Endothelial cell of umbilical vein (primary cell): Measurements from ENCODE around the gene PRRC2B. TPM values are rescaled to one million over a fixed set of nuclear protein-coding genes. Genes with fewer than 3 reads are reported as not detected.

ENCODE experiments used
- BruUV-seq: library from RNA; stranded (reverse); fragments of 400-500 nt; replicated peaks from 2 replicates; lab custom pipeline; 2021; lab: Mats Ljungman, UMichigan
- CTCF ChIA-PET: fragments of 300-600, 350-600 bp; sonication (Branson Sonifier 250); formaldehyde crosslinking; loops from one replicate; lab custom pipeline; 2021; ENCODE audit warnings: antibody characterized with exemption, inconsistent platforms; lab: Charles Lee
- POLR2A ChIA-PET: fragments of 300-600, 350-600 bp; sonication (Branson Sonifier 250); formaldehyde crosslinking; loops from one replicate; lab custom pipeline; 2021; ENCODE audit warnings: antibody characterized with exemption, inconsistent platforms; lab: Charles Lee
- DNase-seq: peaks from one replicate; pipeline ENCODE4 v3.0.0-alpha.2; 2011; ENCODE audit warnings: low read depth, low spot score
- FAIRE-seq: peaks from 2 replicates; lab custom pipeline; 2011; peaks lifted over from hg19 to GRCh38; lab: Jason Lieb, UNC
- H2AFZ ChIP-seq: 2 replicates; pipeline ENCODE4 v1.6.0; 2012; ENCODE audit warnings: low read depth, low read length, control low read depth, inconsistent platforms
- H3K27ac ChIP-seq: 2 replicates; pipeline ENCODE4 v1.5.1; 2011; ENCODE audit warnings: low read depth, mild to moderate bottlenecking, control low read depth, low read length, moderate library complexity; ENCODE audit not compliant: insufficient read depth
- H3K27me3 ChIP-seq, 2 experiments: 2 replicates each; pipeline versions ENCODE4 v1.6.0 to v1.6.1; 2011; ENCODE audit warnings: low read length in 2 of 2, mixed read lengths in 1 of 2; ENCODE audit not compliant: control insufficient read depth in 2 of 2, insufficient read depth in 2 of 2
- H3K36me3 ChIP-seq, 2 experiments: 2 replicates in 1 of 2; 3 replicates in 1 of 2; pipeline ENCODE4 v1.5.1; 2011; ENCODE audit warnings: low read length in 2 of 2, mild to moderate bottlenecking in 1 of 2, moderate library complexity in 1 of 2; ENCODE audit not compliant: control insufficient read depth in 2 of 2, insufficient read depth in 2 of 2; ENCODE audit errors: extremely low read depth in 1 of 2
- H3K4me1 ChIP-seq: 3 replicates; pipeline ENCODE4 v1.5.1; 2011; ENCODE audit warnings: mild to moderate bottlenecking, low read length; ENCODE audit not compliant: control insufficient read depth, insufficient read depth; ENCODE audit errors: extremely low read depth
- H3K4me2 ChIP-seq: 2 replicates; pipeline ENCODE4 v1.6.1; 2011; ENCODE audit warnings: low read length, control low read depth, mixed read lengths; ENCODE audit not compliant: insufficient read depth
- H3K4me3 ChIP-seq, 3 experiments: fragments of 200-600 bp in 1 of 3; sonication (generic), shearing (Covaris generic) in 1 of 3; replicated peaks in 1 of 3; 2 replicates each; pipeline ENCODE4 v1.5.1; 2011 to 2016; ENCODE audit warnings: control low read depth in 3 of 3, low read length in 3 of 3, mild to moderate bottlenecking in 2 of 3, inconsistent platforms in 1 of 3, low read depth in 1 of 3, moderate library complexity in 1 of 3; ENCODE audit not compliant: insufficient read depth in 1 of 3
- H3K79me2 ChIP-seq: 2 replicates; pipeline ENCODE4 v1.6.0; 2012; ENCODE audit warnings: low read length, inconsistent platforms; ENCODE audit not compliant: control insufficient read depth, insufficient read depth
- H3K9ac ChIP-seq: replicated peaks from 2 replicates; pipeline ENCODE3; 2011; ENCODE audit warnings: low read length, control low read depth; ENCODE audit not compliant: insufficient read depth; ENCODE audit errors: extremely low read depth
- H3K9me1 ChIP-seq: replicated peaks from 3 replicates; pipeline ENCODE4 v1.6.0; 2011; ENCODE audit warnings: mild to moderate bottlenecking, low read length; ENCODE audit not compliant: control insufficient read depth, insufficient read depth; ENCODE audit errors: extremely low read depth
- H3K9me3 ChIP-seq: replicated peaks from 2 replicates; pipeline ENCODE4 v1.5.1; 2012; ENCODE audit warnings: low read length, inconsistent platforms; ENCODE audit not compliant: control insufficient read depth, insufficient read depth
- H4K20me1 ChIP-seq: replicated peaks from 2 replicates; pipeline ENCODE3; 2011; ENCODE audit warnings: mild to moderate bottlenecking, low read length; ENCODE audit not compliant: control insufficient read depth, insufficient read depth; ENCODE audit errors: extremely low read depth
- EZH2 ChIP-seq: IDR thresholded peaks from 2 replicates; pipeline ENCODE4 v1.6.1; 2012; ENCODE audit warnings: borderline replicate concordance, low read depth, mild to moderate bottlenecking, moderate library complexity, low read length, inconsistent platforms; ENCODE audit not compliant: severe bottlenecking
- FOS ChIP-seq: IDR thresholded peaks from 2 replicates; pipeline ENCODE4 v1.6.1; 2011; ENCODE audit warnings: mild to moderate bottlenecking, low read length, moderate library complexity, borderline replicate concordance; ENCODE audit not compliant: insufficient read depth
- GATA2 ChIP-seq: IDR thresholded peaks from 2 replicates; pipeline ENCODE4 v1.7.0; 2011; ENCODE audit warnings: low read depth, mild to moderate bottlenecking, moderate library complexity, mixed read lengths, low read length; ENCODE audit not compliant: insufficient read length, insufficient read depth
- JUN ChIP-seq: IDR thresholded peaks from 2 replicates; pipeline ENCODE4 v1.6.1; 2011; ENCODE audit warnings: borderline replicate concordance, low read depth; ENCODE audit not compliant: insufficient read length, insufficient read depth
- MYC ChIP-seq: IDR thresholded peaks from one replicate; pipeline ENCODE4 v1.6.1; 2011; ENCODE audit warnings: mild to moderate bottlenecking, low read depth, low read length
- POLR2A ChIP-seq: IDR thresholded peaks from 2 replicates; pipeline ENCODE4 v1.6.1; 2012; ENCODE audit warnings: low read depth, mild to moderate bottlenecking, control low read depth, low read length
- POLR2AphosphoS5 ChIP-seq: IDR thresholded peaks from 2 replicates; pipeline ENCODE4 v1.6.1; 2012; ENCODE audit warnings: low read depth, mild to moderate bottlenecking, control low read depth, low read length, moderate library complexity; ENCODE audit not compliant: insufficient read depth
- dilution Hi-C: fragments of 300-500 bp; cut with MboI; formaldehyde crosslinking; loops from one replicate; pipeline ENCODE4 v1.15.0; 2019; ENCODE audit warnings: low sequenced_read_pairs; ENCODE audit not compliant: extremely low pct_ligation_motif_present
- intact Hi-C: fragments of 100-400 bp; cut with micrococcal nuclease; formaldehyde crosslinking; loops from one replicate; pipeline ENCODE4 v1.10.0; 2022
- polyA plus RNA-seq, 4 experiments: library from polyadenylated mRNA; depleted of rRNA in 3 of 4; stranded (reverse) in 3 of 4; unstranded in 1 of 4; fragments of >200 nt; gene quantifications; 2 replicates each; pipeline versions ENCODE4 v1.2.1 to v1.2.3, GENCODE V29; 2011 to 2012; ENCODE audit warnings: missing spikeins in 1 of 4
- total RNA-seq: library from RNA; stranded (reverse); gene quantifications from 2 replicates; pipeline ENCODE4 v1.2.3, GENCODE V29; 2021
- TF ChIP-seq, protein P1 (sequence below), 2 donors: IDR thresholded peaks; 1 replicate in 1 of 2; 2 replicates in 1 of 2; pipeline ENCODE4 v1.5.1; 2011; ENCODE audit warnings: low read length in 2 of 2, mild to moderate bottlenecking in 2 of 2, moderate library complexity in 2 of 2, control low read depth in 1 of 2, inconsistent platforms in 1 of 2, low read depth in 1 of 2; ENCODE audit not compliant: insufficient read depth in 1 of 2; ENCODE audit errors: extremely low read depth in 1 of 2
- TF ChIP-seq, protein P2 (sequence below): IDR thresholded peaks from 2 replicates; pipeline ENCODE4 v1.6.1; 2011; ENCODE audit not compliant: insufficient read depth, insufficient read length

The PRRC2B gene
- total and polyA plus RNA-seq, 2 donors (not counting 3 experiments of a cell fraction or from before 2014, with no cell fraction given) = 35.6 to 256 TPM

DNA sequence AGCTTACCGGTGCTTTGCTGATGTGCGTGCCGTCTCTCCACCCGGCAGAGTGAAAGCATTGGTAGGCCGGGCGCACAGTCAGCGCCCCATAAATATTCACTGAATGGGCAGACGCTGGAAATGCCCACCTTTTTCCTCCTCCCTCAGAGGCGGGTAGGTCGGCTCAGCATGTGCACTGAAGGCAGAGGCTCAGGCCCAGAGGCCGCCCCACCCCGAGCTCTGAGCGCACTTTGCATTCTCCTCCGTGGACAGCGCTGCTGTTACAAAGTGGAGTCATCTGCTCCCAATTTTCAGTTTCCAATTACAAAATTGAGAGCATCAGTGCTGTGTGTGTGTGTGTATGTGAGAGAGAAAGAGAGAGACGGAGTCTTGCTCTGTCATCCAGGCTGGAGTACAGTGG lies 126.6 kb downstream of the PRRC2B start:
- Histone ChIP-seq H3K27ac (no peak overlapping the region), H3K79me2 (no peaks in the 10 kb centered on the region), H3K4me2 (no peak overlapping the region), H3K4me1 (no peaks in the 10 kb centered on the region), H3K9me1 (no peaks in the 10 kb centered on the region), H3K27me3 (no peaks in the 10 kb centered on the region), H4K20me1 (no peaks in the 10 kb centered on the region), H3K4me3 (no peak overlapping the region), H3K36me3 (peaks cover 20 to 62% of the 10 kb centered on the region in 2 experiments), H2AFZ (no peak overlapping the region), H3K9me3 (no peaks in the 10 kb centered on the region), H3K9ac (no peak overlapping the region)
- TF ChIP-seq JUN (no peak), EZH2 (no peak), POLR2AphosphoS5 (no peak), POLR2A (no peak), MYC (no peak), GATA2 (no peak), FOS (no peak)
- TF ChIP-seq, protein P1, sequence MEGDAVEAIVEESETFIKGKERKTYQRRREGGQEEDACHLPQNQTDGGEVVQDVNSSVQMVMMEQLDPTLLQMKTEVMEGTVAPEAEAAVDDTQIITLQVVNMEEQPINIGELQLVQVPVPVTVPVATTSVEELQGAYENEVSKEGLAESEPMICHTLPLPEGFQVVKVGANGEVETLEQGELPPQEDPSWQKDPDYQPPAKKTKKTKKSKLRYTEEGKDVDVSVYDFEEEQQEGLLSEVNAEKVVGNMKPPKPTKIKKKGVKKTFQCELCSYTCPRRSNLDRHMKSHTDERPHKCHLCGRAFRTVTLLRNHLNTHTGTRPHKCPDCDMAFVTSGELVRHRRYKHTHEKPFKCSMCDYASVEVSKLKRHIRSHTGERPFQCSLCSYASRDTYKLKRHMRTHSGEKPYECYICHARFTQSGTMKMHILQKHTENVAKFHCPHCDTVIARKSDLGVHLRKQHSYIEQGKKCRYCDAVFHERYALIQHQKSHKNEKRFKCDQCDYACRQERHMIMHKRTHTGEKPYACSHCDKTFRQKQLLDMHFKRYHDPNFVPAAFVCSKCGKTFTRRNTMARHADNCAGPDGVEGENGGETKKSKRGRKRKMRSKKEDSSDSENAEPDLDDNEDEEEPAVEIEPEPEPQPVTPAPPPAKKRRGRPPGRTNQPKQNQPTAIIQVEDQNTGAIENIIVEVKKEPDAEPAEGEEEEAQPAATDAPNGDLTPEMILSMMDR (IDR thresholded peaks at IDR 0.05; ENCODE audit: extremely low read depth in 1 of 2, insufficient read depth in 1 of 2, low read depth in 1 of 2, low read length in 2 of 2) = no peak
- TF ChIP-seq, protein P2, sequence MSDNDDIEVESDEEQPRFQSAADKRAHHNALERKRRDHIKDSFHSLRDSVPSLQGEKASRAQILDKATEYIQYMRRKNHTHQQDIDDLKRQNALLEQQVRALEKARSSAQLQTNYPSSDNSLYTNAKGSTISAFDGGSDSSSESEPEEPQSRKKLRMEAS = no peak
- intact Hi-C loops = no loop called here
- no peak for FAIRE-seq
- no TSS peak for BruUV-seq
- ChIA-PET POLR2A (no interaction called here), CTCF (no interaction called here)
- dilution Hi-C loops = no loop called here
- DNase-seq = no peak
